ENCODE data around the gene SH3PXD2A.

The SH3PXD2A gene, protein sequence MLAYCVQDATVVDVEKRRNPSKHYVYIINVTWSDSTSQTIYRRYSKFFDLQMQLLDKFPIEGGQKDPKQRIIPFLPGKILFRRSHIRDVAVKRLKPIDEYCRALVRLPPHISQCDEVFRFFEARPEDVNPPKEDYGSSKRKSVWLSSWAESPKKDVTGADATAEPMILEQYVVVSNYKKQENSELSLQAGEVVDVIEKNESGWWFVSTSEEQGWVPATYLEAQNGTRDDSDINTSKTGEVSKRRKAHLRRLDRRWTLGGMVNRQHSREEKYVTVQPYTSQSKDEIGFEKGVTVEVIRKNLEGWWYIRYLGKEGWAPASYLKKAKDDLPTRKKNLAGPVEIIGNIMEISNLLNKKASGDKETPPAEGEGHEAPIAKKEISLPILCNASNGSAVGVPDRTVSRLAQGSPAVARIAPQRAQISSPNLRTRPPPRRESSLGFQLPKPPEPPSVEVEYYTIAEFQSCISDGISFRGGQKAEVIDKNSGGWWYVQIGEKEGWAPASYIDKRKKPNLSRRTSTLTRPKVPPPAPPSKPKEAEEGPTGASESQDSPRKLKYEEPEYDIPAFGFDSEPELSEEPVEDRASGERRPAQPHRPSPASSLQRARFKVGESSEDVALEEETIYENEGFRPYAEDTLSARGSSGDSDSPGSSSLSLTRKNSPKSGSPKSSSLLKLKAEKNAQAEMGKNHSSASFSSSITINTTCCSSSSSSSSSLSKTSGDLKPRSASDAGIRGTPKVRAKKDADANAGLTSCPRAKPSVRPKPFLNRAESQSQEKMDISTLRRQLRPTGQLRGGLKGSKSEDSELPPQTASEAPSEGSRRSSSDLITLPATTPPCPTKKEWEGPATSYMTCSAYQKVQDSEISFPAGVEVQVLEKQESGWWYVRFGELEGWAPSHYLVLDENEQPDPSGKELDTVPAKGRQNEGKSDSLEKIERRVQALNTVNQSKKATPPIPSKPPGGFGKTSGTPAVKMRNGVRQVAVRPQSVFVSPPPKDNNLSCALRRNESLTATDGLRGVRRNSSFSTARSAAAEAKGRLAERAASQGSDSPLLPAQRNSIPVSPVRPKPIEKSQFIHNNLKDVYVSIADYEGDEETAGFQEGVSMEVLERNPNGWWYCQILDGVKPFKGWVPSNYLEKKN

DNA sequence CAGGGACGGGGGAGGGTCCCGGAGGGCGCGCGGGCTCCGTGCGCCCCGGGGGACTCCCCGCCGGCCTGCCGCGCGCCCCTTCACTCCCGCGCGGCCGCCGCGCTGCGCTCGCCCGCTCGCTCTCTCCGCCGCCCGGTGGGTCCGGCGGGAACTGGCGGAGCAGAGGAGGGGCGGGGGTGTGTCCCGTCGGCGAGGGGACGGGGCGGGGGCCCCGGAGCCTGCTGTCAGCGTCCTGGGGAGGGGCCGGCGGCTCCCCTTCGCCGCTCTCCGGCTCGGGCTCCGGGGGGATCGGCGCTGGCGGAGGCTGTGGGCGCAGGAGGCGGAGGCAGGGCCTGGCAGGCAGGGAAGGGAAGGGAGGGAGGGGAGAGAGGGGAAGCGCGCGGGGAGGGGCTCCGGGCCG is at the start of gene SH3PXD2A:
TSS of gene SH3PXD2A (minus strand) at position 153 of the 400 bp plus-strand sequence. CDS start 310 bp downstream, outside the sequence.
- DNase-seq = peak; percentile 44

DNA sequence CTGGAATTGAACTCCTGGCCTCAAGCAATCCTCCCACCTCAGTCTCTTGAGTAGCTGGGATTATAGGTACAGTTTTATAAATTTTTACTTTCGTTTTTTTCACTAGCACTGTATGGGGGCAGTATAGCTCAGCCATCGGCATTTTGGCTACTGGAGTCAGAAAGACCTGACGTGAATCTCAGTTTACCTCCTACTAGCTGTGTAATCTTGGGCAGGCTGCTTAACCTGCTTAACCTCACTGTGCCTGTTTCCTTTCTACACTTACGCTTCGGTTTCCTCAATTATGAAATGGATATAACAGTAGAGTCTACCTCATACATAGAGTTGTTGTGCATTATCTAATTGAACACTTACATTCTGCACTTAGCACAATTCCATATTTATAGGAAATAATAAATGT is 45.9 kb upstream of the SH3PXD2A start:
- no peak for DNase-seq

- no peak for DNase-seq
These were observed 43.9 kb upstream of the SH3PXD2A start for GRCh38 chr10:103899312-103899711.

GRCh38 chr10:103897241-103897774 is 41.9 kb upstream of the SH3PXD2A start:
- DNase-seq = no peak

- peak; percentile 23 for DNase-seq
These were observed 40.8 kb upstream of the SH3PXD2A start for GRCh38 chr10:103896225-103896624.

DNA sequence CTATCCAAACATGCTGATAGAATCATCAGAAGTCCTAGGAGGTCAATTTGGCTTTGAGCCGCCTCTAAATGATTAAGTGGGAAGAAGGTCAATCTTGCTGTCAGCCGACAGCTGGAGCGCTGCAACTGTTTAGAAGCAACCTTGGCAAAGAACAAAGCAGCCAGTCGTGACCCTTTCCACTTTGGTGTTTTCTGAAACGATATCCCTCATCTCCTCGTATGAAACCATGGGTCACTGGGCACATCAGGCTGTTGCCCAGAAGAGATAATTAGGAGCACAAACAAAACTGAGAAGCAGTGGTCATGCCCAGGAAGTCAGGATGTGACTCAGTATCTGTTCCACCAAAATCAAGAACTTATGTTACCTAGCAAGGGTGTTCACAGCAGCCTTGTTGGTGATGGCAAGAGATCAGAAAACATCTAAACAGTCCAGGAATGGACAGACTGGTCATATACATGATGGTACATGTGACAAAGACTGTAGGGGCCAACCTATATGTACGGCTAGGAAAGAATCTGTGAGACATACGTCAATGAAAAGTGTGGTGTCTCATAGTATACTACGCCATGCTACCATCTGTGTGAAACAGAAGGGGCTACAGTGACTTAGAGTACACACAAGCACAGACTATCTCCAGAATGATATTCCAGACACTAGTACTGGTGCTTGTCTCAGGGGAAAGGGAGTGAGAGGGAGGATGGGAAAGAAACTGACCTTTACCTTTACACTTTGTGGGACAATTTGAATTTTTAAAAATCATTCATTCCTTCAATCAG is 40.2 kb upstream of the SH3PXD2A start:
- DNase-seq = peak; percentile 68

DNA sequence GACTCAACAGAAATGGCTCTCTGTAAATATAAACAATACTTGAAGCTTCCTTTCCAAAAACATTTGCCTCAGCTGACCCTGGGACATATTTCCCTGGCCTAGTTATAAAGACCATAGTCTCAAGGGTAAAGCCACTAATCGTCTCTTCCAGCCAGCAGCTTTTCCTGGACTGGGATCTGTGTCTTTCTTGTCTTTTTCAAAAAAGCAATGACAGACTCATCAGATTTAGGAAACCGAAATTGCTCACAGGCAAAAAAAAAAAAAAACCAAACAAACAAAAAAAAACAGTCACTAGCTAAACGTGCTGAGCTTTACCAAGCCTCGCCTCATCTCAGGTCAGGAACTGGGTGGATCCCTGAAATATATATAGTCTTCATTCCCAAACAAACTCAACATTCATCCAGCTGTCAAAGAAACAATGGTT is 39.1 kb upstream of the SH3PXD2A start:
- no peak for DNase-seq

- no peak for DNase-seq
These were observed 38.4 kb upstream of the SH3PXD2A start for GRCh38 chr10:103893817-103894216.

DNA sequence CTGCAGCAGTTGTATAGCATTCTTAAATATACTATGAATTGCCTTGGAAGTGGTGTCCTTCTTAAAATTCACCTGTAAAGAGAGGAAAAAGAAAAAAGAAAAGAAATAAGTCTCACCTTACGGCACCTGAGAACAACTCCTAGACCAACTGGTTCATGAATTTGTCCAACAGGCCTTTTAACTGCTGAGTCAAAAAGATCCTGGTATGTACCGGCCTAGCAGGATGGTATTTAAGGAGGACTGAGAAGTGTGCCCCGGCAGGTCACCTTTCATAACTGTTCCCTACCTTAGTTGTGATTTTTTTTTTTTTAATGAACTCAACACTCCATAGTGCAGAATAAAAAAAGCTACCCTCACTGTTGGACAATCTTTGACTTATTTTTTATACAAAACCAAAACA is 36.8 kb upstream of the SH3PXD2A start:
- no peak for DNase-seq

DNA sequence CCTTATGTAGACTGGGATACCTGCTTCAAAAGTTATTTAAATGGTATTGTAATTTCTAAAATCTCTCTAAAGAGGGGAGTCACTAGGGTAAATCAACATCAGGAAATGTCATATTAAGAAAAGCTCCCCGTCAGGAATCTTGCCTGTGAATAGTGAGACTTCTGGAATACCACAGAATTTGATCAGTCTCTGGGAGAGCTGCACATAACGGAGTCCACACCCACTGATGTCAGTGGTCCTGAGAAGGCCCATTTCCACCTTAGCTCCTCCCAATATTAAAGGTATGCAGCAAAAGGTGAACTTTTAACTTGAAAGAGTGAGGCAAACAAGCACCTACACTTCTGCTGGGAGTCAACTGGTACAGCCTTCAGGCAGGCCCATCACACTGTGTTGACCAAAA is 35.3 kb upstream of the SH3PXD2A start:
- DNase-seq = no peak

DNA sequence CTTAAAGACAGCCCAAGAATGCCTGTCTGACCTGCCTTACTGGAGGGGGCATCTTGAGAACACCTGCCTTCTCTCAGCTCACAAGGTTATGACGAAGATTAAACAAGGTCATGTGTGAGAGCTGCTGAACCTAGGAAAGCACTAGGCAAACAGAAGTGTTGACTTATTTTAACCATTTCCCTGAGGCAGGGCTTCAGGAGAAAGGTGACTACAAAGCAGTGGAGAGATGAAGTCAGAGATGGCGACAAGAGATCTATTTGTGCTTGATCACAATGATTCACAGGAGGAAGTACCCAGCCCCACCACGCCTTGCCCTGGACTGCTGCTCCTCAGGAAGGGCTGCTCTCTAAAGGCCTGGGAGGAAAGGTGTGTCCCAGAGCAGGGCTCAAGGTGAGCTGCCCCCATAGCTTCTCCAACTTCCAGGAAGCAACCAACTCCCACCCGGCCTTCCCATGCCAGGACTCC is 34.9 kb upstream of the SH3PXD2A start:
- DNase-seq = no peak

DNA sequence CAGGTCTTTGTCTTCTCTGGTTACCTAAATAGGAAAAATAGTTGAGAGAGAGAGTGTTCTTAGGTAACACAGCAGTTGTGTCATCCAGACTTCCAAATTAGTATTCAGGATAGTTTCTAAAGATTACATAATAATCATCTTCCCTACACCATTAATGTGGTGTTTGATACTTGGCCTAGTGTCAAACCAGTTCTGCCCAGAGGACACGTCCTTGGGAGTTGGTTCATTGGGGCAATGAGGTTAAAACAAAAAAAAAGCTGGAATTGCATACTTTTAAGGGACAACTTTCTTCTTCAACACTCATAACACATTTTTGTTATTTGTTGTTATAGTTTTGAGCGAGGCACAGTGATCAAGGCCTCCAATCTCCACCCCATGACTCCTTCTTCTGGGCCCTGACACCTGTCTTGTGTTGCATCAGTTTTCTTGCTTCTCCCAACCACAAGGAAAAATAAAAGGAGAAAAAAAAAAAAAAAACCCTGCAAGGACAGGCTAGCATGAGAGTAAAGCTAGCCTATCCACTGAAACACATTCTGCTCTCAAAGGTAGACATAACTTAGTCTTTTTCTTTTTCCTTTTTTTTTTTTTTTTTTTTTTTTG is 33.8 kb upstream of the SH3PXD2A start:
- DNase-seq = no peak

GRCh38 chr10:103888113-103888841 is 32.9 kb upstream of the SH3PXD2A start:
- DNase-seq = peak; percentile 83

DNA sequence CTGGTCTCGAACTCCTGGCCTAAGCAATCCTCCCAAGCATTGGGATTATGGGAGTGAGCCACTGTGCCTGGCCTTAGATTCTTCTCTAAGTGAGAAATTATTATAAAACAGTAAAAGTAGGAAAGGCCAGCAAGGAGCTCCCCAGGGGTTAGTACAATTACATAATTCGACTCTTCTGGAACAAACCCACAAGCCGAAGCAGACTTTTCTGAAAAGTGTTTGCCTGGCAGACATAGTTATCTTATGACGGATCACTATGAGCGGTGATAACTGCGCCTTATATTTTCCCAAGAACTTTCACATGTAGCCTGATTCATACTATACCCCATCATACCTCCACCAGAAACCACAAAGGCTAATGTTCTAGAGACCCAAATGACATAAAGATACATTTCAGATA is 30.2 kb upstream of the SH3PXD2A start:
- DNase-seq = peak; percentile 15

GRCh38 chr10:103884681-103885139 is 29.3 kb upstream of the SH3PXD2A start:
- peak; percentile 70 for DNase-seq

DNA sequence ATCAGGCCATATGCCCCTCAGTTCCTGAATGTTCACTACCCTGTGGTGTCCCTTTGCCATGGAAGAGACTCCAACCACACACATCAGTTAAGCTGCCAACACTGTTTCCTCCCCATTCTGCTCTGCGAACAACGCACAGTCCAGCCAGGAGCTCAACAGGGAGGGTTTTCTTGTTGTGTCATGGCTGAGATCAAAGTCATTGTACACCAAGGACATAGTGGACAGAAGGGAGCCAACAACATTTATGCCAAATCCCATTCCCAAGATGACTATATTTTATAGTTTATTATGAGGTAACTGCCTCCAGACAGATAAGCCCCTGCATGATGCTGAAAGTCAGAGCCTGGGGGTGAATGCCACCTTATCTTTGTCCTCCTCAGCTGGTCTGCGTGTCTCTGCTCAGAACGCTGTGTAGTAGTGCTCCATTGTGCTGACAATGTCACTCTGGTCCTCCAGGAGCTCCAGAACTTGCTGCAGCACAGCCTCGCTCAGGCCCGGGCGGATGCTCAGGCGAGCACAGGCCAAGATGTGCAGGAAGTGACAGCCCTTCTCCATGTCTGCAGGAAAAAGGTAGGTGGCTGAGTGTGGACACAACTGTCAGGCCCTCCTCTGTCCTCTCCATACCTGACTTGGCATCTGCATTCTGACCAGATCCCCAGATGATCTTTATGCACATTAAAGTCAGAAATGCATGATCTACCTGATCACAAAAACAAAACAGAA is 27.1 kb upstream of the SH3PXD2A start:
- no peak for DNase-seq

- no peak for DNase-seq
These were observed 26.3 kb upstream of the SH3PXD2A start for GRCh38 chr10:103881416-103882284.

- DNase-seq = no peak
These were observed 24.5 kb upstream of the SH3PXD2A start for GRCh38 chr10:103879831-103880230.

DNA sequence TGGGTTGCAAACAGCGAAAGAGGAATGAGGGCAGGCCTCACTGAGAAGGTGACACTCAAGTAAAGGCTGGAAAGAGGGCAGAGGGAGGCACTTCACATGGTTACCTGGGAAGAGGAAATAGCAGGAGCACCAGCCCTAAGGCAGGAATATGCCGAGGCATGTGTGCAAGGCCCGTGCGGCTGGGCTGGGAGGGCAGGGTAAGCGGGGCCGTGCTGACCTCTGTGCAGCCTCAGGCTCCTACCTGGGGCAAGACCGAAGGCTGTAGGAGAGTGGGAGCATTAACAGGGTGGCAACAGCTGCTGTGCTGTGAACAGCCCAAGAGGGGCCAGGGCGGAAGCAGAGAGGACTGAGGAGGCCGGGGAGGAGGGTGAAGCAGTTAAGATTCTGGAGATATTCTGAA is 24.0 kb upstream of the SH3PXD2A start:
- no peak for DNase-seq

Data from EL (cell line).